ENCODE data around the gene TMEM87A.
"Not testable (repeated sequence)": the region's sequence is repeated elsewhere in the genome, so short reads cannot be mapped to it uniquely, and the experiment has no call there.

TMEM87A gene

GRCh38 chr15:42233107-42233506 is 40.1 kb downstream of the TMEM87A start:
- H3K4me3 ChIP-seq (ENCODE audit: low read depth, low read length) = no peak overlapping the region
- no peak for DNase-seq (ENCODE audit: low read depth)
- TF ChIP-seq CTCF (IDR thresholded peaks at IDR 0.05; ENCODE audit: insufficient read depth, low read depth, low read length, missing control alignments) = no peak

GRCh38 chr15:42232606-42233005 is 40.6 kb downstream of the TMEM87A start:
- no peak overlapping the region for H3K4me3 ChIP-seq (ENCODE audit: low read depth, low read length)
- TF ChIP-seq CTCF (IDR thresholded peaks at IDR 0.05; ENCODE audit: insufficient read depth, low read depth, low read length, missing control alignments) = no peak
- no peak for DNase-seq (ENCODE audit: low read depth)

GRCh38 chr15:42231088-42231487 is 42.1 kb downstream of the TMEM87A start:
- no peak for DNase-seq (ENCODE audit: low read depth)
- H3K4me3 ChIP-seq (ENCODE audit: low read depth, low read length) = no peak overlapping the region
- TF ChIP-seq CTCF (IDR thresholded peaks at IDR 0.05; ENCODE audit: insufficient read depth, low read depth, low read length, missing control alignments) = no peak

GRCh38 chr15:42228981-42229380 is 44.3 kb downstream of the TMEM87A start:
- DNase-seq (ENCODE audit: low read depth); H3K4me3 ChIP-seq (ENCODE audit: low read depth, low read length): not testable (repeated sequence)

GRCh38 chr15:42228036-42228435 is 45.2 kb downstream of the TMEM87A start:
- no peak for TF ChIP-seq CTCF (IDR thresholded peaks at IDR 0.05; ENCODE audit: insufficient read depth, low read depth, low read length, missing control alignments)
- no peak for DNase-seq (ENCODE audit: low read depth)
- H3K4me3 ChIP-seq (ENCODE audit: low read depth, low read length) = no peak overlapping the region

- DNase-seq (ENCODE audit: low read depth) = no peak
- TF ChIP-seq CTCF (IDR thresholded peaks at IDR 0.05; ENCODE audit: insufficient read depth, low read depth, low read length, missing control alignments) = no peak
- H3K4me3 ChIP-seq (ENCODE audit: low read depth, low read length) = no peak overlapping the region
Observed at GRCh38 chr15:42226648-42227047, 46.6 kb downstream of the TMEM87A start.

- no peak overlapping the region for H3K4me3 ChIP-seq (ENCODE audit: low read depth, low read length)
- DNase-seq (ENCODE audit: low read depth) = no peak
- no peak for TF ChIP-seq CTCF (IDR thresholded peaks at IDR 0.05; ENCODE audit: insufficient read depth, low read depth, low read length, missing control alignments)
Observed at GRCh38 chr15:42220216-42220615, 53.0 kb downstream of the TMEM87A start.

Measured in GM12865 (cell line).